HG02885 (cell line): ENCODE data around the gene UPP2.

Experiments
- ATAC-seq: cut with Tn5 transposase; IDR thresholded peaks from one replicate; pipeline ENCODE4 v1.9.1; 2021; ENCODE audit warnings: mild to moderate bottlenecking; ENCODE audit not compliant: unreplicated experiment, poor library complexity

The UPP2 gene

GRCh38 chr2:158103411-158104012 lies 1.8 kb downstream of the UPP2 start:
- no peak for ATAC-seq

- ATAC-seq, result no peak
These were observed 3.2 kb downstream of the UPP2 start for GRCh38 chr2:158104903-158105302.

GRCh38 chr2:158112992-158113391 lies 11.3 kb downstream of the UPP2 start:
- no peak for ATAC-seq

GRCh38 chr2:158113741-158114295 lies 12.1 kb downstream of the UPP2 start:
- ATAC-seq, result no peak

GRCh38 chr2:158114516-158114915 lies 12.8 kb downstream of the UPP2 start:
- ATAC-seq, result no peak

GRCh38 chr2:158115202-158115767 lies 13.6 kb downstream of the UPP2 start:
- no peak for ATAC-seq

- no peak for ATAC-seq
These were observed 15.3 kb downstream of the UPP2 start for GRCh38 chr2:158116936-158117335.

GRCh38 chr2:158120102-158120501 lies 18.4 kb downstream of the UPP2 start:
- no peak for ATAC-seq

GRCh38 chr2:158120664-158121641 lies 19.3 kb downstream of the UPP2 start:
- no peak for ATAC-seq

GRCh38 chr2:158124896-158125295 lies 23.2 kb downstream of the UPP2 start:
- ATAC-seq, result no peak

GRCh38 chr2:158125756-158126498 lies 24.3 kb downstream of the UPP2 start:
- no peak for ATAC-seq

GRCh38 chr2:158127380-158127804 lies 25.7 kb downstream of the UPP2 start:
- ATAC-seq, result no peak

GRCh38 chr2:158128168-158128973 lies 26.7 kb downstream of the UPP2 start:
- ATAC-seq, result no peak

- ATAC-seq, result no peak
These were observed 27.4 kb downstream of the UPP2 start for GRCh38 chr2:158129037-158129436.

GRCh38 chr2:158130832-158131473 lies 29.3 kb downstream of the UPP2 start:
- no peak for ATAC-seq

GRCh38 chr2:158131483-158131912 lies 29.8 kb downstream of the UPP2 start:
- no peak for ATAC-seq

- ATAC-seq, result no peak
These were observed 30.4 kb downstream of the UPP2 start for GRCh38 chr2:158131919-158132566.

- no peak for ATAC-seq
These were observed 32.4 kb downstream of the UPP2 start for GRCh38 chr2:158134055-158134454.
